Stimulated activated memory B cell treated with anti-CD40 and anti-IgM and Interleukin-4, amounts not matched to agents 10 μg/mL and 1 μg/mL and 100 μg/mL, for 72 hours (primary cell): ENCODE results near the gene ZNF362.
"Not testable (repeated sequence)": the region's sequence is repeated elsewhere in the genome, so short reads cannot be mapped to it uniquely, and the experiment has no call there.

ENCODE experiments used
- ATAC-seq: fragments of 150-1000 bp; cut with Tn5 transposase; 2 replicates; pipeline ENCODE4 v1.10.0; 2021
- H3K27ac Mint-ChIP-seq: one replicate; pipeline ENCODE4 v1.8.0; 2022; ENCODE audit warnings: mild to moderate bottlenecking, mixed read lengths
- H3K27me3 Mint-ChIP-seq: one replicate; pipeline ENCODE4 v1.8.0; 2022; ENCODE audit warnings: mixed read lengths
- H3K36me3 Mint-ChIP-seq: one replicate; pipeline ENCODE4 v1.8.0; 2022; ENCODE audit warnings: mixed read lengths
- H3K4me1 Mint-ChIP-seq: one replicate; pipeline ENCODE4 v1.8.0; 2022; ENCODE audit warnings: mixed read lengths
- H3K4me3 Mint-ChIP-seq: one replicate; pipeline ENCODE4 v1.8.0; 2022; ENCODE audit warnings: mild to moderate bottlenecking, moderate library complexity, mixed read lengths
- H3K9me3 Mint-ChIP-seq: one replicate; pipeline ENCODE4 v1.8.0; 2022; ENCODE audit warnings: mixed read lengths

ZNF362 gene

DNA sequence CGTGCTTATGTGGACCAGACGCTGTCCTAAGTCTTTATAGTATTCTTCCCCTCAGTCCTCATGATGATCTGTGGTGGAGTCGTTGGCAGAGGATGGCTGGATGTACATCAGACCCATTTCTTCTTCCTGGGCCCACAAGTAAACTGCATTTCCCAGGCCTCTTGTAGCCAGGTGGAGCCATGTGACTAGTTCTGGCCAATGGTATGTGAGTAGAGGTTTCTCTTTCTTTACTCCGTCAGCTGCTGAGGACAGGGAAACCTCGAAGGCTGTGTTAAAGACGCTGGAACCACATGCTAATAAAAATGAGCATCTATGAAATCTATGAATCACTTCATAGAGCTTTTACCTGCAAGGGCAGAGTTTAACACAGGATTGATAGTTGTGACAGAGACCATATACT is 18.7 kb upstream of the ZNF362 start:
- Mint-ChIP-seq H3K27ac (no peak overlapping the region), H3K4me1 (peaks cover 5% of the 10 kb centered on the region), H3K9me3 (no peaks in the 10 kb centered on the region), H3K36me3 (no peaks in the 10 kb centered on the region), H3K4me3 (no peak overlapping the region), H3K27me3 (peaks cover 52% of the 10 kb centered on the region)
- no peak for ATAC-seq

DNA sequence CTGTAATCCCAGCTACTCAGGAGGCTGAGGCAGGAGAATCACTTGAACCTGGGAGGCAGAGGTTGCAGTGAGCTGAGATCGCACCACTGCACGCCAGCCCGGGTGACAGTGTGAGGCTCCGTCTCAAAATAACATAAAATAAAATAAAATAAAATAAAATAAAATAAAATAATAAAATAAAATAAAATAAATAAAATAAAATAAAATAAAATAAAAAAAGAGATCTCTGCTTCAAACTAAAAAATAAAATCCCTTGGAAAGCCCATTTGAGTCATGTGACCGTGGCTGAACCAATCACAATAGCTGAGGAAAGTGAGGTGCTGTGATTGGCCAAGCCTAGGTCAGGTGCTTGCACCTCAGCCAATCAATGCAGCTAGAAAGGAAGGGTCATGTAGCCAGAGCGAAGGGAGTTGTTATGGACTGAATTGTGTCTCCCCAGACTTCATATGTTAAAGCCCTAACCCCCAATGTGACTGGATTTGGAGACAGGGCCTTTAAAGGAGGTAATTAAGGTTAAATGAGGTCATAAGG is 18.0 kb upstream of the ZNF362 start:
- H3K27me3 Mint-ChIP-seq, result peaks cover 45% of the 10 kb centered on the region
- H3K27ac Mint-ChIP-seq, H3K36me3 Mint-ChIP-seq, H3K4me3 Mint-ChIP-seq, H3K4me1 Mint-ChIP-seq, H3K9me3 Mint-ChIP-seq, ATAC-seq: not testable (repeated sequence)

DNA sequence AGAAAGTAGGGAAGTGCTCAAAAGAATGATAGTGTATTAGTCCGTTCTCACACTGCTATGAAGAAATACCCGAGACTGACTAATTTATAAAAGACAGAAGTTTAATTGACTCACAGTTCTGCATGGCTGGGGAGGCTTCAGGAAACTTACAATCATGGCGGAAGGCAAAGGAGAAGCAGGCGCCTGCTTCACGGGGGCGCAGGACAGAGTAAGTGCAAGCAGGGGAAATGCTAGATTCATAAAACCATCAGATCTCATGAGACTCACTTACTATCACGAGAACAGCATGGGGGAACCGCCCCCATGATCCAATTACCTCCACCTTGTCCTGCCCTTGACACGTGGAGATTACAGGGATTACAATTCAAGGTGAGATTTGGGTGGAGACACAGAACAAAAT is 16.9 kb upstream of the ZNF362 start:
- ATAC-seq, result not testable (repeated sequence)

DNA sequence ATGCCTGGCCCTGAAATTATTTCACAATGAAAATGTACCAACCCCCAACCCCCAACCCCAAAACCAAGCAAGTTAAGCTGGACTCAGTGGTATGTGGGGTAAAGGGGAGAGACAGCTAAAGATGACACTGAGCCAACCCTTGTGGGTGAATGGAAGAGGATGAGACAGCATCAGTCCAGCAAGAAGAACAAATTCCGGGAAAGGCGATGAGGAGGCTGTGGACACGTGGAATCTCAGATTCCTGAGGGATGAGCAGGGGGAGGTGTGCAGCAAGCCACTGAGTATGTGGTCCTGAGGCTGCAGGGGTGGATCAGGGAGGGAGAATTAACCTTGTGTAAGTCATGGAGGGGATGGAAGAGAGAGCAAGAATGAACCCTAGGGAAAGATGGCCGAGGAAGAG is 14.4 kb upstream of the ZNF362 start:
- ATAC-seq, result no peak
- Mint-ChIP-seq H3K27me3 (peaks cover 21% of the 10 kb centered on the region), H3K9me3 (no peaks in the 10 kb centered on the region), H3K4me1 (peaks cover 5% of the 10 kb centered on the region), H3K36me3 (no peaks in the 10 kb centered on the region), H3K4me3 (no peak overlapping the region), H3K27ac (no peak overlapping the region)

More for the DNA sequence above, 16.9 kb upstream of the ZNF362 start:
- not testable (repeated sequence) for H3K27ac Mint-ChIP-seq, H3K4me3 Mint-ChIP-seq, H3K9me3 Mint-ChIP-seq, H3K4me1 Mint-ChIP-seq, H3K36me3 Mint-ChIP-seq
- peaks cover 37% of the 10 kb centered on the region for H3K27me3 Mint-ChIP-seq

DNA sequence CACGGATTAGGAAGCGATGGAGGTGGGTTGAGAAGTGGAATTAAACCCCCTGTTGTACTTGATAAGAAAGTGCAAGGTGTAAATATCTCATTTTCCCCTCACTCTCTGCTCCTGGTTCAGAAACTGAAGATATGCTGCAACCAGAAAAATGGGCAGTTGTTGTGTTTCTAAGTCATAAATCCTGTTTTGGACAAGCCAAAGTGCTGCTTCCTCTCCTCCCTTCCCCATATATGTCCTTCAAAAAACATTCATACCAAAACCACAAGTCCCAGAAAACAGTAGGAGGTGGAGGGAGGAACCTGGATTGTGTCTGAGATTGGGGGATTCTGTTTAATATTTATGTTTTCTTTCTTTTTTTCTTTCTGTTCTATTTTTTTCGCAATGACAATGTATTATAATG is 13.6 kb upstream of the ZNF362 start:
- no peaks in the 10 kb centered on the region for H3K9me3 Mint-ChIP-seq
- no peak overlapping the region for H3K4me3 Mint-ChIP-seq
- ATAC-seq, result no peak
- no peaks in the 10 kb centered on the region for H3K36me3 Mint-ChIP-seq
- H3K27ac Mint-ChIP-seq, result no peak overlapping the region
- H3K4me1 Mint-ChIP-seq, result peaks cover 5% of the 10 kb centered on the region
- H3K27me3 Mint-ChIP-seq, result peaks cover 21% of the 10 kb centered on the region

DNA sequence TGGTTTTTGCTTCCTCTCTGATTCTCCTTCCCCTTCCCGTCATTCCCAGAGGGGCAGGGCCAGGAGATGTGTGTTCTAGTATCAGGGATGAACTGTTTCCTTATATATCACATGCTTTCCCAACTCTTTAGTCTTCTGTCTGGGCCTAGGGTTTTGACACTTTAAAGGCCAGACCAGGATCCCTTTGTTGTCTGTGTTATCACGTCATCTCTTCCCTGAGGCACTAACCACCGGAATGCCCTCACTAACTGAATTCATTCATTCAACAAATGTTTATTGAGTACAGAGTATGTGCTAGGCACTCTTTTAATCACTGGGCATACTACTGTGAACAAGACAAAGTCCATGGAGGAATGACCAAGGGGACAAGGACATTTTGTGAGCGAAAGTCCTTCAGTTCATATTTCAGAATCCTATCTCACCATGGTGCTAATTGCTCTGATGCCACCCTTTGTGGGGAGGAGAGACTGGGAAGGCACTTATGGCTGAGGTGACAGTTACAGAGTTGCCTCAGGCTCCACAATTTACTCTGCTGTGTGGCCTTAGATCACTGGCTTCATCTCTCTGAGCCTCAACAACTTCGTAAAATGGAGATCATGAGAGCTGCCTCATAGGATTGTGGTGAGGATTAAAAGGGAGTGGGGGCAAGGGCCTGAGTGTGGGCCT is 12.0 kb upstream of the ZNF362 start:
- no peak for ATAC-seq
- no peak overlapping the region for H3K27ac Mint-ChIP-seq
- H3K9me3 Mint-ChIP-seq, result no peaks in the 10 kb centered on the region
- H3K4me3 Mint-ChIP-seq, result no peak overlapping the region
- H3K36me3 Mint-ChIP-seq, result no peaks in the 10 kb centered on the region
- H3K27me3 Mint-ChIP-seq, result peaks cover 30% of the 10 kb centered on the region
- peaks cover 4% of the 10 kb centered on the region for H3K4me1 Mint-ChIP-seq

DNA sequence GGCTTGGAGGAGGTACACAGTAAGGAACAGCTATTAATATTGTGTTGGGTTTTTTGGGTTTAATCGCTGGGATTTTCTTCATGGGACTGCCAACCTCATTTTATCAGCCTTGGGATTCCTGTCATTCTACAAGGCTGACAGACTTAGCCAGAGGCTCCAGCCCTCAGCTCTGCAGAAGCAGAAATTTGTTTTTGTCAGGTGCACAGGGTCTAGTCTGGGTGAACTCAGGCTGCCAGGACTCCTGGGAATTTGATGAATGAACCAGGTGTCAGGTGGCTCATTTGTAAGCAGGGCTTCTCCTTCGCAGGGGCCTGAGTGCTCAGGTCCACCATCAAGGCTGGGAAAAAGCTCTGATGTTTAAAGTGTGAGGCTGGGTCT is 11.5 kb upstream of the ZNF362 start:
- H3K27me3 Mint-ChIP-seq, result peaks cover 30% of the 10 kb centered on the region
- no peaks in the 10 kb centered on the region for H3K9me3 Mint-ChIP-seq
- no peaks in the 10 kb centered on the region for H3K4me1 Mint-ChIP-seq
- no peak overlapping the region for H3K27ac Mint-ChIP-seq
- no peak overlapping the region for H3K4me3 Mint-ChIP-seq
- H3K36me3 Mint-ChIP-seq, result no peaks in the 10 kb centered on the region
- ATAC-seq, result no peak

DNA sequence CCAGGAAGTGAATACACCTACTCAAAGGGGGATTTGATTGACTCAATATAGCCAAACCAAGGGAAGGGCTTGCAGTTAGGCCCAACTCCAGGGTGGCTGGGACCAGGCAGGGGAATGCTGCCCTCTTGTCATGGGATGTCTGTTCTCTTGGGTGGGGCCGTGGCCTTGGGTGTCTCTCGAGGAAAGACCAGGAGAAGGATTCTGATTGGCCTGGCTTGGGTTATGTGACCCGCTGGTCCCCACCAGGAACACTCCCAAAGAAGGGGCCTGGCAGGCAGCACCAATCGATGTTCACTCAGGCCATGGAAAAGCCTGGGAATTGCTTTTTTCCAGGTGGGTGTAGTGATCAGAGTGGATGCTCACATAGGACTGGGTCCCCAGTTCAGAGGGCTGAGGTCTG is 10.1 kb upstream of the ZNF362 start:
- Mint-ChIP-seq H3K4me1 (no peaks in the 10 kb centered on the region), H3K27me3 (peaks cover 43% of the 10 kb centered on the region), H3K4me3 (no peak overlapping the region), H3K27ac (no peak overlapping the region), H3K36me3 (no peaks in the 10 kb centered on the region), H3K9me3 (no peaks in the 10 kb centered on the region)
- no peak for ATAC-seq

DNA sequence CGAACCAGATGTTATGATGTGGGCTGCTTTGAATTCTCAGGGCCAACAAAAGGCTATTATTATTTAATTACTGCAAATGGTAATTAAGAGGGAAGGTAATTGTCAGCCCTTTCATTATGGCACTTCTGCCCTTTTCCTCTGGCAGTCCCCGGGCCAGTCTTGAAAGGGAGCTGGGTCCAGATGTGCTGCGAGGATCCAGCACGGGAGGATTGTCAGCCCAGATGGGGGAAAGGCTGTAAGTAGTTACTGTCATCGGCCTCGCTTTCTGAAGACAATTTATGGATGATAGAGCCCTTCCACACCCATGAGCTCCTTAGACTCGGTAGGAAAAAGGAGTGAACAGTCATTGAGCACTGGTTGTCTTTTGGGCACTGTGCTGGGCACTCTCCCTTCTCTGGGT is 8.7 kb upstream of the ZNF362 start:
- Mint-ChIP-seq H3K9me3 (no peaks in the 10 kb centered on the region), H3K36me3 (no peaks in the 10 kb centered on the region), H3K27ac (no peak overlapping the region), H3K4me3 (no peak overlapping the region), H3K27me3 (peaks cover 40% of the 10 kb centered on the region), H3K4me1 (no peaks in the 10 kb centered on the region)
- ATAC-seq, result no peak

DNA sequence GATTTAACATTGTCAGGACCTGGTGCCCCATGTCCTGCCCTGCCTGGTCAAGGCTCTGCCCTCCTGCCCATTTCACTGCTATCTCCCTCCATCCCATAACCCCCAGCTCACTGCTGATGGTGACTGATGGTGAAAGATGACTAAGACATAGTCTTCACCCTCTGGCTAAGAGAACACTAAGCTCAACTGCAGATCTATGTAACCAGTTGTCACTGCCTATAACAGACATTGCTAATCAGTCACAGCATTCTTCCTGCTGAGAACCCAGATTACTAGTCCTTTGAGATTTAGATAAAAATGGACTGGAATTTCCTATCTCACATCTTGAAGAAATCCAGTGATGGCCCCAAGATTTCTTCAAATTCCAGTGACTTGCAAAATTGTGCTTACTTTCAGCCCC is 8.0 kb upstream of the ZNF362 start:
- H3K27me3 Mint-ChIP-seq, result peaks cover 40% of the 10 kb centered on the region
- no peaks in the 10 kb centered on the region for H3K4me1 Mint-ChIP-seq
- no peaks in the 10 kb centered on the region for H3K9me3 Mint-ChIP-seq
- H3K27ac Mint-ChIP-seq, result no peak overlapping the region
- H3K36me3 Mint-ChIP-seq, result no peaks in the 10 kb centered on the region
- H3K4me3 Mint-ChIP-seq, result no peak overlapping the region
- ATAC-seq, result no peak

DNA sequence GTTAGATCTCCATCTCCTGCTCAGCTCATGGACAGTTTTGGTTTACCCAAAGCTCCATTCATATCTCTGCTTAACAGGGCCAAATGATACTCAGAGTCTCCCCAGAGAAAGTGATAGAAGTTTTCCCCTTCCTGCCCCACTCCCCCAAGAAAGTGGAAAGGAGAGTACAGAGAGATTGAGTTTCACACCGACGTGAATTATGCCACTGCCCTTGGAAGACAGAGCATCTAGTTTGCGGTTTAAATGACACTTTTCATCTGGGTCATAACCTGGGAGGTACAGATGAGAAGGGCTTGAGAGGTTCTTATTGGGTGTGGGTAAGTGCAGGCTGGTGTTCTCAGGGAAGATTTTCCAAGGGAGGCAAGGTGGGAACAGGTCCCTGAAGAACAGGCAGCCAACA is 6.9 kb upstream of the ZNF362 start:
- peaks cover 40% of the 10 kb centered on the region for H3K27me3 Mint-ChIP-seq
- H3K36me3 Mint-ChIP-seq, result no peaks in the 10 kb centered on the region
- no peak overlapping the region for H3K27ac Mint-ChIP-seq
- H3K9me3 Mint-ChIP-seq, result no peaks in the 10 kb centered on the region
- no peak overlapping the region for H3K4me3 Mint-ChIP-seq
- H3K4me1 Mint-ChIP-seq, result no peaks in the 10 kb centered on the region
- ATAC-seq, result no peak

DNA sequence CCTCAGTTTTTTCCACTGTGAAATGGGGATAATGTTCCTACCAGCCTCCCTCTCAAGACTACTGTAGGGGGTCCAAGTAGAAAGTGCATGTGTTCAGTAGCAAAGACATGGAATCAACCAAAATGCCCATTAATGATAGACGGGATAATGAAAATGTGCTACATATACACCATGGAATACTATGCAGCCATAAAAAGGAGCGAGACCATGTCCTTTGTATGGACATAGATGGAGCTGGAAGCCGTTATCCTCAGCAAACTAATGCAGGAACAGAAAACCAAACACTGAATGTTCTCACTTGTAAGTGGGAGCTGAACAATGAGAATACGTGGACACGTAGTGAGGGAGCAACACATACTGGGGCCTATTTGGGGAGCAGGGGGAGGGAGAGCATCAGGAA is 6.1 kb upstream of the ZNF362 start:
- Mint-ChIP-seq H3K4me3 (no peak overlapping the region), H3K9me3 (no peaks in the 10 kb centered on the region), H3K36me3 (no peaks in the 10 kb centered on the region), H3K27ac (no peak overlapping the region), H3K4me1 (no peaks in the 10 kb centered on the region), H3K27me3 (peaks cover 40% of the 10 kb centered on the region)
- no peak for ATAC-seq

DNA sequence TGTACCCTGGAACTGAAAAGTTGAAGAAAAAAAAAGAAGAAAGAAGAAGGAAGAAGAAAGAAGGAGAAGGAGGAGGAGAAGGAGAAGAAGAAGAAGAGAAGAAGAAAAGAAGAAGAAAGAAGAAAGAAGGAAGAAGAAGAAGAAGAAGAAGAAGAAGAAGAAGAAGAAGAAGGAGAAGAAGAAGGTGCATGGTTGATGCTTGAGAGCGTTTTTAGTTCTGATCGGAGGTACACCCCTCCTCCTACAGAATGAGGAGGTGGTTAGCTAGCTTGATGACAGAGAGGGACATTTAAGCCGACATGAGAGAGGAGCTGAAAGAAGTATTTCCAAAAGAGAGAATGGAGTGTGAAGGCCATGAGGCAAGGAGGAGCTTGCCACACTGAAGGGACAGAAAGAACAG is 5.6 kb upstream of the ZNF362 start:
- Mint-ChIP-seq H3K4me1 (no peaks in the 10 kb centered on the region), H3K4me3 (no peak overlapping the region), H3K27ac (no peak overlapping the region), H3K9me3 (no peaks in the 10 kb centered on the region), H3K36me3 (no peaks in the 10 kb centered on the region), H3K27me3 (peaks cover 40% of the 10 kb centered on the region)
- no peak for ATAC-seq

DNA sequence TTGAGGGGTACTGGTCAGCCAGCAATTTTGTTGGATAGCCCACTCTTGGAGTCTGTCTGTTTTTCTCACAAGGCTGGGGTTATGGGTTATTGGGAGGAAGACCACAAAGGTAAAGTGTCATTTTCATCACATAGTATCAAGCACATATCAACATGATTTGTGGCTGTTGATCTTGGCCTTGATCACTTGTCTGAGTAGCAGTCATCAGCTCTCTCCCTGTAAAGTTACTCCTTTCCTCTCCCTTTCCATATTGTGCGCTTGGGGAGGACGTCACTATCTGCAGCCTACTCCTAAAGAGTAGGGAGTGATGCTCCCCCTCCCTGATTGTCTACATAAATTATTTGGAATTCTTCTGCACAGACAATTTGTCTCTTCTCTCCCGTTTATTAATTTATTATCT is 1.8 kb upstream of the ZNF362 start:
- peaks cover 24% of the 10 kb centered on the region for H3K4me1 Mint-ChIP-seq
- ATAC-seq, result no peak
- H3K36me3 Mint-ChIP-seq, result no peaks in the 10 kb centered on the region
- no peaks in the 10 kb centered on the region for H3K9me3 Mint-ChIP-seq
- H3K27me3 Mint-ChIP-seq, result peaks cover 25% of the 10 kb centered on the region
- H3K27ac Mint-ChIP-seq, result no peak overlapping the region
- no peak overlapping the region for H3K4me3 Mint-ChIP-seq

DNA sequence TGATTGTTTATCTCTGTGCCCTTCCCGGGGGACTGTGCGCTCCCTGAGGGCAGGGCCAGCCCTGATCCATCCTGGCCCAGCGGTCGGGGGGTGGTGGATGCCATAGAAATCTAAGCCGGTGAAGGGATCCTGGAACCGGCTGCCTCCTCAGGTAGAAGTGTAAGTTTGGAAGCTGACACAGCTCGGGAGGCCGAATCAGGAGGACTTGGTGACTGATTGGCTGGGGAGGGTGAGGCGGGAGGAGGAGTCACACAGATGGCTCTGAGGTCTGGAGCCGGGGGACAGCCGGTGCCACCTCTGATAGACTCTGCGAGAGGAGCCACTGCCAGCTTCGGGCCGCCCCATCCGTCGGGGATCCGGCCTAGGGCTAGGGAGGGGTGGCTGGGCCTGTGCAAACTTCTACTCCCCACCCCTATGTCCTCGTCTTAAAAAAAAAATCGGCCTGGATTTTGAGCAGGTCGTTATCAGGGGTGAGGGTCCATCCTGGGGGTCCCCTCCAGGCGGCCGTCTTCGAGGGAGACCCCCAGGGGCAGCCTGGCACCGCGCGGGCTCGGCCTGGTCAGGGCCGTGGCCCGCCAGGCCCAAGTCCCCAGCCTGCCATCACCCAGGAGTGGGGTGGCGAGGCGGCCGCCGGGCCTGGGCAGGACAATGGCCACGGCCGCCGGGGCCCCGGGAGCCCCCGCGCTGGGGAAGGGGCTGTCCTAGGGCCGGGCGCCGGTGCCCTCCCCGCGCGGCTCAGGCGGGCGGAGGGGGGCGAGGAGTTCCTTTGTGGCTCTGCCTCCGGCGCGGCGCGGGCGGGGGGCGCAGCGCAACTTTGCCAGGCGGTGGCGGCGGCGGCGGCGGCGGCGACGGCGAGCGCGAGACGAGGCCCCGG is 708 bp upstream of the ZNF362 start:
- ATAC-seq, result peak; percentile 78
- Mint-ChIP-seq H3K4me1 (peaks cover 35% of the 10 kb centered on the region), H3K27ac (peak overlapping the region; percentile 30), H3K27me3 (peaks cover 14% of the 10 kb centered on the region), H3K4me3 (peak overlapping the region; percentile 59), H3K9me3 (no peaks in the 10 kb centered on the region), H3K36me3 (no peaks in the 10 kb centered on the region)

DNA sequence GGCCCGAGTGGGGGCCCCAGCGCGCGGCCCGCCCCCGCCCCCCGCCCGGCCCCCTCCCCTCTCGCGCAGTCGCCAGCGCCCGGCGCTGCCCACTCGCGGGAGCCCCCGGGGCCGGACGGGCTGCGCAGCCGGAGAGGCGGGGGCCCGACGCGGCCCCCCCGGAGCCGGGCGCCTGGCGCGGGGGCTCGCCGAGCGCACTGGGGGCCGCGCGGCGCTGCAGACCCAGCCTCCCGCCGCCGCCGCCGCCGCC is 146 bp upstream of the ZNF362 start:
- peak overlapping the region; percentile 39 for H3K4me3 Mint-ChIP-seq
- H3K9me3 Mint-ChIP-seq, result no peaks in the 10 kb centered on the region
- peaks cover 8% of the 10 kb centered on the region for H3K27me3 Mint-ChIP-seq
- H3K4me1 Mint-ChIP-seq, result peaks cover 37% of the 10 kb centered on the region
- no peaks in the 10 kb centered on the region for H3K36me3 Mint-ChIP-seq
- ATAC-seq, result no peak
- H3K27ac Mint-ChIP-seq, result no peak overlapping the region
